Endothelial cell (in vitro differentiated cells): ENCODE data around the gene NBEA. TPM values are rescaled to one million over a fixed set of nuclear protein-coding genes. Genes with fewer than 3 reads are reported as not detected.
"Not testable (repeated sequence)": the region's sequence is repeated elsewhere in the genome, so short reads cannot be mapped to it uniquely, and the experiment has no call there.

ENCODE experiments used
- DNase-seq: peaks from one replicate; pipeline ENCODE4 v3.0.0; 2021; ENCODE audit warnings: low spot score
- H3K27ac Mint-ChIP-seq: one replicate; pipeline ENCODE4 v1.8.0; 2021; ENCODE audit warnings: mixed read lengths, inconsistent platforms; ENCODE audit not compliant: unreplicated experiment
- H3K27me3 Mint-ChIP-seq: one replicate; pipeline ENCODE4 v1.8.0; 2021; ENCODE audit warnings: mild to moderate bottlenecking, moderate library complexity, mixed read lengths, inconsistent platforms; ENCODE audit not compliant: unreplicated experiment
- H3K36me3 Mint-ChIP-seq: one replicate; pipeline ENCODE4 v1.8.0; 2021; ENCODE audit warnings: mild to moderate bottlenecking, low read depth, mixed read lengths, inconsistent platforms; ENCODE audit not compliant: unreplicated experiment
- H3K4me1 Mint-ChIP-seq: one replicate; pipeline ENCODE4 v1.8.0; 2021; ENCODE audit warnings: mild to moderate bottlenecking, mixed read lengths, inconsistent platforms; ENCODE audit not compliant: unreplicated experiment
- H3K4me3 Mint-ChIP-seq: one replicate; pipeline ENCODE4 v1.8.0; 2021; ENCODE audit warnings: mild to moderate bottlenecking, mixed read lengths, inconsistent platforms; ENCODE audit not compliant: unreplicated experiment
- H3K9me3 Mint-ChIP-seq: one replicate; pipeline ENCODE4 v1.8.0; 2021; ENCODE audit warnings: mixed read lengths, inconsistent platforms; ENCODE audit not compliant: unreplicated experiment
- total RNA-seq: library from RNA; stranded (reverse); fragmentation: NEBNext Ultra II Directional; extraction: Animal tissue kit (Norgen Biotek cat#: 25700); gene quantifications from one replicate; pipeline ENCODE4 v1.2.1, GENCODE V29; 2021; ENCODE audit not compliant: unreplicated experiment
- TF ChIP-seq, protein P1 (sequence below): fragments of 200-600 bp; sonication (generic); IDR thresholded peaks from one replicate; pipeline ENCODE4 v1.5.0; 2021; ENCODE audit warnings: antibody characterized with exemption; ENCODE audit not compliant: unreplicated experiment

The NBEA gene
- total RNA-seq, 1 donor from 2014 or later, result 11.7 TPM

DNA sequence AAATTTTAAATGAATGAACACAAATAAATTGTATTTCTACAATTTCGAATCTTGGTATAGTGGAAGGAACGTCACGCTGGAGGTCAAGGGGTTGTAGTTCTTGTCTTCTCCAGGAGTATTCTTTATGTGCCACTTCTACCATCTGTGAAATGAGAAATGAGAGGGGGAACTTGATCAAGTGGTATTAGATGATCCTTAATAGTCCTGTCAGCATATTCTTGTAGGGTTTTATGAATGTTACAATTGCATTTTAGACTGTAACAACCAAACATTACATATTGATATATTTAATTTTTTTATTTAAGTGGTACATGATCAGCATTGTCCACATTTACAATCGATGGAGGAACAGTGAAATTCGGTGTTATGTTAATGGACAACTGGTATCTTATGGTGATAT lies 113.6 kb downstream of the NBEA start:
- Mint-ChIP-seq H3K9me3 (no peaks in the 10 kb centered on the region), H3K4me1 (peaks cover 7% of the 10 kb centered on the region), H3K4me3 (no peak overlapping the region), H3K27ac (no peak overlapping the region), H3K36me3 (no peaks in the 10 kb centered on the region), H3K27me3 (no peaks in the 10 kb centered on the region)
- TF ChIP-seq, protein P1, sequence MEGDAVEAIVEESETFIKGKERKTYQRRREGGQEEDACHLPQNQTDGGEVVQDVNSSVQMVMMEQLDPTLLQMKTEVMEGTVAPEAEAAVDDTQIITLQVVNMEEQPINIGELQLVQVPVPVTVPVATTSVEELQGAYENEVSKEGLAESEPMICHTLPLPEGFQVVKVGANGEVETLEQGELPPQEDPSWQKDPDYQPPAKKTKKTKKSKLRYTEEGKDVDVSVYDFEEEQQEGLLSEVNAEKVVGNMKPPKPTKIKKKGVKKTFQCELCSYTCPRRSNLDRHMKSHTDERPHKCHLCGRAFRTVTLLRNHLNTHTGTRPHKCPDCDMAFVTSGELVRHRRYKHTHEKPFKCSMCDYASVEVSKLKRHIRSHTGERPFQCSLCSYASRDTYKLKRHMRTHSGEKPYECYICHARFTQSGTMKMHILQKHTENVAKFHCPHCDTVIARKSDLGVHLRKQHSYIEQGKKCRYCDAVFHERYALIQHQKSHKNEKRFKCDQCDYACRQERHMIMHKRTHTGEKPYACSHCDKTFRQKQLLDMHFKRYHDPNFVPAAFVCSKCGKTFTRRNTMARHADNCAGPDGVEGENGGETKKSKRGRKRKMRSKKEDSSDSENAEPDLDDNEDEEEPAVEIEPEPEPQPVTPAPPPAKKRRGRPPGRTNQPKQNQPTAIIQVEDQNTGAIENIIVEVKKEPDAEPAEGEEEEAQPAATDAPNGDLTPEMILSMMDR, result no peak
- no peak for DNase-seq

DNA sequence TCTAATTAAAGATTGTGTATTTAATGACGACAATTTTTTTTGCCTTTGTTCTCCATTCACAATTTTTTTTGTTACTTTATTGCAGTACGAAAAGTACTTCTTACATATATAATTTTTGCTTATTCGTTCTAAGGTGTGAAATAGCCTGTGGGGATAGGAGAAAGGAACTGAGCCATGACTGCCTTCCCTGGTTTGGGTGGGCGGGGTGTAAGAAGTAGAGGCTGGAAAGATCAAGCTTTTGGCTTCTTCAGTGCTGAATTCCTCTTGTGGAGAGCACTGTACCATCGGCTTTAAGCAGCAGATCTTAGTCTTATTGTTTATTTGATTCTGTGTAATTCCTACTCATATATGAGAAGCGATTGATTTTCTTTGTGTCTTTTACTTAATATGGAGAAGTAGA lies 115.8 kb downstream of the NBEA start:
- Mint-ChIP-seq H3K4me3 (no peak overlapping the region), H3K9me3 (no peaks in the 10 kb centered on the region), H3K27me3 (no peaks in the 10 kb centered on the region), H3K27ac (no peak overlapping the region), H3K4me1 (peaks cover 7% of the 10 kb centered on the region), H3K36me3 (no peaks in the 10 kb centered on the region)
- TF ChIP-seq, protein P1, result no peak
- no peak for DNase-seq

DNA sequence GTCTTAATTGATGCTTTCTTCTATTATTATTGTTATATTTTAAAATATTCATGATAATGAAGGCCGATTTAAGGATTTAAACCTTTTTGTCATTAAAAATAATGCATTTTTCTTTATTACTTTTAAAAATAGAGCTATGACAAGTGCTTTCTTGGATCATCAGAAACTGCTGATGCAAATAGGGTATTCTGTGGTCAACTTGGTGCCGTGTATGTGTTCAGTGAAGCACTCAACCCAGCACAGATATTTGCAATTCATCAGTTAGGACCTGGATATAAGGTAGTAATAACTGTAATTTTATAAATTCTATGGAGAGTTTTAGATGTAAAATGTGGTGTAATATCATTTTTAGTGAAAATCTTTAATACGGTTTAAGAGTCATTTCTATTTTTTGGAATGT lies 116.5 kb downstream of the NBEA start:
- H3K27me3 Mint-ChIP-seq, H3K4me3 Mint-ChIP-seq, DNase-seq, H3K36me3 Mint-ChIP-seq, H3K9me3 Mint-ChIP-seq, H3K4me1 Mint-ChIP-seq, H3K27ac Mint-ChIP-seq: not testable (repeated sequence)

DNA sequence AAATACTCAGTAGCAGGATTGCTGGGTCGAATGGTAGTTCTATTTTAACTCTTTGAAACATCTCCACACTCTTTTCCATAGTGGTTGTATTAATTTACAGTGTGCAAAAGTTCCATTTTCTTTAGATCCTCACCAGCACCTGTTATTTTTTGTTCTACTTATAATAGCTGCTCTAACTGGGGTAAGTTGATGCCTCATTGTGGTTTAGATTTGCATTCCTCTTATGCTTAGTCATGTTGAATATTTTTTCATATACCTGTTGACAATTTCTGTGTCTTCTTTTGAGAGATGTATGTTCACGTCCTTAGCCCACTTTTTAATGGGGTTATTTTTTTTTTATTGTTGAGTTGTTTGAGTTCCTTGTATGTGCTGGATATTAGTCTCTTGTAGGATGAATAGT lies 144.6 kb downstream of the NBEA start:
- TF ChIP-seq, protein P1, result no peak
- Mint-ChIP-seq H3K9me3 (no peaks in the 10 kb centered on the region), H3K4me1 (no peaks in the 10 kb centered on the region), H3K36me3 (peaks cover 6% of the 10 kb centered on the region), H3K4me3 (no peak overlapping the region), H3K27ac (no peak overlapping the region), H3K27me3 (no peaks in the 10 kb centered on the region)
- no peak for DNase-seq

DNA sequence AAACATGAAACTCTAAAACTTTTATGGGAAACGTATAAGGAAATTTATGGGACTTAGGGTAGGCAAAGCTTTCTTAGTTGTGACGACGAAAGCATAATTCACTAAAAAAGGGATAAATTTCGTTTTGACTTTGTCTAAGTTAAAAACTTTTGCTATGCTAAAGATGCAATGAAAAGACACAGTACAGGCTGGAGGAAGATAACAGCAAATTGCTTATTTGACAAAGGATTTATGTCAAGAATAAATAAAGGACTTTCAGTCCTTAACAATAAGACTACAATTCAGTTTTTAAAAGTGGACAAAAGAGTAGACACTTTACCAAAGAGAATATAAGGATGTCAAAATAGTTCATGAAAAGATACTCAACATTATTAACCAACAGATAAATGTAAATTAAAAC lies 150.2 kb downstream of the NBEA start:
- DNase-seq, result no peak
- Mint-ChIP-seq H3K4me3 (no peak overlapping the region), H3K4me1 (no peaks in the 10 kb centered on the region), H3K27ac (no peak overlapping the region), H3K36me3 (no peaks in the 10 kb centered on the region), H3K9me3 (no peaks in the 10 kb centered on the region), H3K27me3 (no peaks in the 10 kb centered on the region)
- TF ChIP-seq, protein P1, result no peak

DNA sequence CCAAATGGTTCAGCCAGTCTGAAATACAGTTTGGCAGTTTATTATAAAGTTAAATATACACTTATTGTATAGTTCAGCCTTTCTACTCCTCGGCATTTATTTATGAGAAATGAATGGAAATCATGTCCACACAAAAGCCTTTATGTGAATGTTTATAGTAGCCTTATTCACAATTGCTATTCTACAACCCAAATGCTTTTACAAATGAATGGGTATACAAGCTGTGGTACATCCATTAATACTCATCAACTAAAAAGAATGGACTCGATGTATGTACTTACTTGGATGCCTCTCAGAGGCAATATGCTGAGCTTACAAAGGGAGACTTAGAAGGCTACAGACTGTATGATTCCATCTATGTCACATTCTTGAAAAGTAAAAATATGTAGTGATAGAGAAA lies 150.7 kb downstream of the NBEA start:
- Mint-ChIP-seq H3K9me3 (no peaks in the 10 kb centered on the region), H3K4me1 (no peaks in the 10 kb centered on the region), H3K27ac (no peak overlapping the region), H3K27me3 (no peaks in the 10 kb centered on the region), H3K4me3 (no peak overlapping the region), H3K36me3 (no peaks in the 10 kb centered on the region)
- TF ChIP-seq, protein P1, result no peak
- no peak for DNase-seq
